Limb (tissue), 2 donors: ENCODE results near the gene IKZF4.
"Not testable (repeated sequence)": the region's sequence is repeated elsewhere in the genome, so short reads cannot be mapped to it uniquely, and the experiment has no call there.

ENCODE experiments used
- DNase-seq, 2 donors: peaks; one replicate each; pipeline ENCODE4 v3.0.0-alpha.2; 2016; ENCODE audit errors: extremely low spot score in 2 of 2

The IKZF4 gene

DNA sequence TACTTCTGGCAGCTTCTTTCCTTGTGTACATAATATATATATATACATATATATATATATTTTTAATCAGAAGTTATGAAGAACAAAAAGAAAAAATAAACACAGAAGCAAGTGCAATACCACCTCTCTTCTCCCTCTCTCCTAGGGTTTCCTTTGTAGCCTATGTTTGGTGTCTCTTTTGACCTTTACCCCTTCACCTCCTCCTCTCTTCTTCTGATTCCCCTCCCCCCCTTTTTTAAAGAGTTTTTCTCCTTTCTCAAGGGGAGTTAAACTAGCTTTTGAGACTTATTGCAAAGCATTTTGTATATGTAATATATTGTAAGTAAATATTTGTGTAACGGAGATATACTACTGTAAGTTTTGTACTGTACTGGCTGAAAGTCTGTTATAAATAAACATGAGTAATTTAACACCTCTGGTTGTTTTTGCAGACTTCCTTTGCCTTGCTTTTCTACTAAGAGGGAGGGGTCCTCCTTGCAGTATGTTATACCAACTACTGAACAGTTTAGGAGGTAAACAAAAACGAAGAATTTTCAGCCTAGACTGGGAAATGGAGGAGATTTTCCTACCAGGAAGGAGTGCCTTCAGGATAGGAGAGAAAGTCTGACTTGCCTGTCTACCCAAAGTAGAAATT is 17.3 kb downstream of the IKZF4 start:
- DNase-seq: no peak

DNA sequence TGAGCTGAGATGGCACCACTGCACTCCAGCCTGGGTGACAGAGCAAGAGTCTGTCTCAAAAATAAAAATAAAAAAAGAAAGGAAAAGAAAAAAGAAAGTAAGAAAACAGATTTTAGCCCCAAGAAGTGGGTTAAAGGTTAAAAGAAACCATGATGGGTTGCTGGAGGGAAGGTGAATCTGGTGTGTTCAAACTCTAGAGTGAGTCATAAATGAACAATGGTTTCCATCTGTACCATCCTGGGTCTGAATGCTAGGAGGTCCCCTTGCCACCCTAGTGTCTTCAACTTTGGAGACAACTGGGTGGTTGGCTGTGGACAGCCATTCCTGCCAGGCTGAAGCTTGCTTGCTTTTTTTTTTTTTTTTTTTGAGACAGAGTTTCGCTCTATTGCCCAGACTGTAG is 19.3 kb downstream of the IKZF4 start:
- DNase-seq: no peak

DNA sequence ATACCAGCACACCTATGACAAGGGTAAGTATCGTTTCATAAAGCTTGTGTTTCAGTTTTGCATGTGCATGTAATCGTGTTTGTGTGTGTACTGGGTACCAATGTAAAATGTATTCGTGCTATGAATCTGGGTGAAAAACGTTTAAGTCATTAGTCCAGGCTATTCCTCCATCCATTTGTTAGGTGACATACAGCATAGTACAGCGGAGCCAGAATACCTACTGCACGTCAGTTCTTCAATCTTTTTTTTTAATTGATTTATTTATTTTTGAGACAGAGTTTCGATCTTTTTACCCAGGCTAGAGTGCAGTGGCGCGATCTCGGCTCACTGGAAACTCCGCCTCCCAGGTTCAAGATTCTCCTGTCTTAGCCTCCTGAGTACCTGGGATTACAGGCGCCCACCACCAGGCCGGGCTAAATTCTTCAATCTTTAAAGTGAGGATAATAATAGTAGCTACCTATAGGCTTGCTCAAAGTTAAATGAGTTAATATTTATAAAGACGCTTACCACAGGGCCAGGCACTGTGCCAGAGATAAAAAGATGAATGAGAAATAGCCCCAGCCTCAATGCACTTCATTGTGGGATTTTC is 20.2 kb downstream of the IKZF4 start:
- DNase-seq: no peak

DNA sequence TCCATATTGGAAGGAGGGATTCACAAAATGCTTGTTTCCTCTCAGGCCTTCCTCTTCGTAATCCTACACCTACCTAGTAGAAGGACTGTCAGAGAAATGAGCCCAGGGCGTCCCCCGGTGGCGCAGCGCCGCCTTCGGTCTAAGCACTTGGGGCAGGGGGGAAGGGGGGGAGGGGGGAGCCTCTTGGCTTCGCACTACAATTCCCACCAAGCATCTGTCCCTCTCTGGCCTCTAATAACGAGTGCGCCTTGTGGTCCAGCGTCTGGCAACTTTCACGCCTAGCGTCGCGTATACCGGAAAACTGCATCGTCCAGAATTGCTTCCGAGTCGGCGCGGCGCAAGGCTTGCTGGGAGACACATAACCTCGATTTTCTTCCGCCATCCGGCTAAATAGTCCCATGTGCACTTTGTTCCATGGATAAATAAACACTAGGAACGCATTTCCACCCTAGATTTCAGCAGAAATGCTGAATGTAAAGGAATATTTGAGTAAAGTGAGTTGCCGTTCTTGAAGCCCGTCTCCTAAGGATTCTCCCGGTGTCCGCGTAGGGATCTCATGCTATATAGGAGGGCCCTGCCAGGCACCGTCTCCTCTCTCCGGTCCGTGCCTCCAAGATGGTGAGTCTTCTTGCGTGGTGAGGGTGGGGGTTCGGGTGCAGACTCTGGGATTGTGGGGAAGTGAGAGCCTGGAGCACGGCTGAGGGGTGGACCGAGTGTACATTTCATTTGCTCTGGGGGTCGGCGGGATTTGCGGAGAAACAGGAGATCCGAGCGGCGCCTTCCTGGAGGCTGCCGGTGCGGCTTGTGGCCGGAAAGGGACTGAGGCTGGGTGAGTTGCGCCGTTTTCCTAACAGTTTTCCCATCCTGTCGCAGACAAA is 20.9 kb downstream of the IKZF4 start, which contains the start of gene RPS26:
Gene RPS26 (plus strand): TSS at position 367 of the 878 bp plus-strand sequence. CDS start 249 bp downstream, at position 616.
- DNase-seq: peak; percentile 96 to 99

DNA sequence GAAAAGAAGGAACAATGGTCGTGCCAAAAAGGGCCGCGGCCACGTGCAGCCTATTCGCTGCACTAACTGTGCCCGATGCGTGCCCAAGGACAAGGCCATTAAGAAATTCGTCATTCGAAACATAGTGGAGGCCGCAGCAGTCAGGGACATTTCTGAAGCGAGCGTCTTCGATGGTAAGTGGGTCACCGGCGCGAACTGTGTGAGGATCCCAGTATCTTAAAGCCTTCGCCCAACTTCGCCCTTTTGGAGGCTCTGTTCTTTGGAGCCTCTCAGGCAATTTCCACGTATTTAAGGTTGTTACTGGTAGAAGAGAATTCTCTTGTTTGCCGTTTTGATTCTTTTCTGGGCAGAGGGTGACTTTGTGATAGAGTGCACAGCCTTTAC is 21.6 kb downstream of the IKZF4 start:
- DNase-seq: not testable (repeated sequence)

DNA sequence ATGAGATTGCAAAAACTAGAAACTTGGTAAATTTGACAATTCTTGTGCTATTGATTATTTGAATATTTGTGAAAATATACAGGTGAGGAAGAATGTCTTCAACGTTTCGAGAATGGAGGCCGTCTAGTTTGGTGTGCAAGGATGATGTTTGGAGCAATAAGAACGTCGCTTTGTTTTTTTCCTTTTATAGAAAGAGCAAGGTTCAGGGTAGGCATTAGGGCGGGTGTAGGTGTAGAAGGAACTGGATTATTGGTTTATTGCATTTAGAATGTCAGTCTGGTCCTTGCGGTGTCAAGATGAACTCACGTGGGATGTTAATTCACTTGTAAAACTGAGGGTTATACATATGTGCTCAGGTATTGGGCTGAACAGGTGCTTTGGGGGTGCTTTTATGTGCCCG is 22.0 kb downstream of the IKZF4 start:
- no peak for DNase-seq

DNA sequence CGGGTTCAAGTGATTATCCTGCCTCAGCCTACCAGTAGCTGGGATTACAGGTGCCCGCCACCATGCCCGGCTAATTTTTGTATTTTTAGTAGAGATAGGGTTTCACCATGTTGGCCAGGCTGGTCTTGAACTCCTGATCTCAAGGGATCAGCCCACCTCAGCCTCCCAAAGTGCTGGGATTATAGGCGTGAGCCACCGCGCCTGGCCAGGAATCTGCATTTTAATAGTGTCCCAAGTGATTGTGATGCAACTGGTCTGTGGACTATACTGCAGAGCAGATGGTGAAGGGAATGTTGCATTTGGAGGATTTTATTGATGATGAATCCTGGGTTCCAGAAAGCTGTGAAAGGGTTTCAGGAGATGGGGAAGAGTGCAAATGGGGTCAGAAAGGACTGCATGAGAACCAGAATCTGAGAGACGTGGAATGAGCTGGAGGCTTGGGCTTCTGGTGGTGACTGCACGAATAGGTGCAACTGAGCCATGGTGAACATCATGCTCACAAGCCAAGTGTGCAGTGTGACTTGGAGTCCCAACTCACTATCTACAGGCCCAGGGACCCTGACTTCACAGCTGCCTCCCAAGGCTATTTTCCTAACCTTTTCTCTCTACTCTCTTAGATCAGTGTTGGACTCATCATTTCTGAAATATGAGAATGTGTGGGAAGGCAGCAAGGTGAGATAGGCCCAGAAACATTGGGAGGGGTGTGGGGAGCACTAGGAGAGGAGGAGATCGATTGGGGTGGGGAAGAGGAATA is 25.4 kb downstream of the IKZF4 start:
- DNase-seq: no peak

DNA sequence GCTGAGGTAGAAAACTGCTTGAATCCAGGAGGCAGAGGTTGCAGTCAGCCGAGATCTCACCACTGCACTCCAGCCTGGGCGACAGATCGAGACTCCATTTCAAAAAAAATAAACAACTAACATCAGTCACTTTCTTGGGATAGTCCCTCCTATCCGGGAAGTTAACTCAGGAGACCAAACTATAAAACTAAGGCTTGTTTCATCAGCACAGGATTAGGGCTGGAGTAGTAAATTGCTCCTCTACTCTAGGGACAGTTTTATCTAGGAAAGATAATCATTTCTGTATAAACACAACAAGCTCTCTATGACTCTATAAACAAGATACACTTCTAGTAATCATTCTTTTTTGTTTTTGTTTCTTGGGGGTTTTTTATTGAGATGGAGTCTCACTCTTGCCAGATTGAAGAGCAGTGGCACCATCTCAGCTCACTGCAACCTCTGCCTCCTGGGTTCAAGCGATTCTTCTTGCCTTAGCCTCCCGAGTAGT is 32.6 kb downstream of the IKZF4 start:
- no peak for DNase-seq

DNA sequence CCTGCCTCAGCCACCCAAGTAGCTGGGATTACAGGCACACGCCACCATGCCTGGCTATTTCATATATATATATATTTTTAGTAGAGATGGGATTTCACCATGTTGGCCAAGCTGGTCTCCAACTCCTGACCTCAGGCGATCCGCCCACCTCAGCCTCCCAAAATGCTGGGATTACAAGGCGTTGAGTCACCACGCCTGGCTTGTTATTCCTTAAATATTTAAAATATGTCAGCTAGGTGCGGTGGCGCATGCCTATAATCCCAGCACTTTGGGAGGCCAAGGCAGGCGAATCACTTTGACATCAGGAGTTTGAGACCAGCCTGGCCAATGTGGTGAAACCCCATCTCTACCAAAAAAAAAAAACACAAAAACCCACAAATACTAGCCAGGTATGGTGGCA is 39.1 kb downstream of the IKZF4 start:
- not testable (repeated sequence) for DNase-seq

DNA sequence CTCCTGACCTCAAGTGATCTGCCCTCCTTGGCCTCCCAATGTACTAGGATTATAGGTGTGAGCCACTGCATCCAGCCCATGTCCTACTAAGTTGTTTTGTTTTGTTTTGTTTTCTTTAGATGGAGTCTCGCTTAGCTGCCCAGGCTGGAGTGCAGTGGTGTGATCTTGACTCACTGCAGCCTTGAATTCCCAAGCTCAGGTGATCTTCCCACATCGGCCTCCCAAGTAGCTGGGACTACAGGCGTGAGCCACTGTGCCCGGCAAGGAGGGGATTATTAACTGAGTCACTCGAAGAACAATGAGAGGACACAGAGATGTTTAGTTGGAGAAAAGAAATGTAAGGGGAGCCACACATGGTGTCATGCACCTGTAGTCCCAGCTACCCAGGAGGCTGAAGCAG is 41.1 kb downstream of the IKZF4 start:
- no peak for DNase-seq

DNA sequence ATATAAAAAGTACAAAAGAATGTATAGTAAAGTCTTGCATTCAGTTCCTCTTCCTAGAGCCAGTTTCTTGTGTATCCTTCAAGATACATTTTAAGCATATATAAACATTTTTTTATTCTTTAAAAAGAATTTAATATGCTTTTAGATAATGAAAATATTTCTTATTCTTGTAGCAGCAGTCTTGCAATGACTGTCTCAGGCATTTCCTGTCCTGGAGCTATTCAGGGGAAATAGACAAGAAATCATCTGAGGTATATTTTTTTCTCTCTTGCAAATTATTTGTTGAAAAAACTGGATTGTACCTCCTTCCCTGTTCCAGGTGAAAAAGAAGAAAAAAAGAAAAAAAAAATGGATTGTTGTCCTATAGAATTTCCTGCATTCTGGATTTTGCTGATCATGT is 42.2 kb downstream of the IKZF4 start:
- no peak for DNase-seq

DNA sequence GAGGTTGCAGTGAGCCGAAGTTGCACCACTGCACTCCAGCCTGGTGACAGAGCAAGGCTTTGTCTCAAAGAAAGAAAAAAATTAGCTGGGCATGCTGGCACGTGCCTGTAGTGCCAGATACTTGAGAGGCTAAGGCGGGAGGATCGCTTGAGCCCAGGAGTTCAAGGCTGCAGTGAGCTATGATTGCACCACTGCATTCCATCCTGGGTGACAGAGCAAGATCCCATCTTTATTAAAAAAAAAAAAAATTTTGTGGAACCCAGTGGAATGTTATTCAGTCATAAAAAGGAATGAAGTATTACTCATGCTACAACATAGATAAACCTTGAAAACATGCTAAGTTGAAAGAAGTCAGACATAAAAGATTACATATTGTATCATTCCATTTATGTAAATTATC is 50.8 kb downstream of the IKZF4 start:
- DNase-seq: no peak

DNA sequence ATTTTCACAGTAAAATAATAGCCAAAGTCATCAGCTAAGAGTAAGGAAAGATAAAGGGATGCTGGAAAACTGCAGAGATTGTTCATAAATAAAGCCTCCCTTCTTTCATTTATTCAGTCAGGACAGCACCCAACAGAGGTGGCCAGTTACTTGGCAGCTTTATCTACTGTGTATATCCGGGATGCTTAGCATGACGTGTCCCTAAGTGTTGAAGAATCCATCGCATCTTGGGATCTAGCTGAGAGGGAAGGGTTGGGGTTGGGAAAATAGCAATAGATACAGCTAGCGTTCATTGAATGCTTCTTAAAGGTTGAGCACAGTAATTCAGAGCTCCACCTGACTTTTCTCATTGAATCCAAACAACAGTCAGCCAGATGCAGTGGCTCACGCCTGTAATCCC is 53.6 kb downstream of the IKZF4 start:
- no peak for DNase-seq

DNA sequence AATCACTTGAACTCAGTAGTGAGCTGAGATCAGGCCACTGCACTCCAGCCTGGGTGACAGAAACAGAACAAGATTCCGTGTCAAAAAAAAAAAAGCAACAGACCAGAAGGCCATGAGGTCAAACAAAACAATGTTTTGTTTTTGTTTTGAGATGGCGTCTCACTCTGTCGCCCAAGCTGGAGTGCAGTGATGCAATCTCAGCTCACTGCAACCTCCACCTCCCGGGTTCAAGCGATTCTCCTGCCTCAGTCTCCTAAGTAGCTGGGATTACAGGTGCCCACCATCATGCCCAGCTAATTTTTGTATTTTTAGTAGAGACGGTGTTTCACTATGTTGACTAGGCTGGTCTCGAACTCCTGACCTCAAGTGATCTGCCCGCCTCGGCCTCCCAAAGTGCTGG is 57.1 kb downstream of the IKZF4 start:
- DNase-seq: not testable (repeated sequence)

DNA sequence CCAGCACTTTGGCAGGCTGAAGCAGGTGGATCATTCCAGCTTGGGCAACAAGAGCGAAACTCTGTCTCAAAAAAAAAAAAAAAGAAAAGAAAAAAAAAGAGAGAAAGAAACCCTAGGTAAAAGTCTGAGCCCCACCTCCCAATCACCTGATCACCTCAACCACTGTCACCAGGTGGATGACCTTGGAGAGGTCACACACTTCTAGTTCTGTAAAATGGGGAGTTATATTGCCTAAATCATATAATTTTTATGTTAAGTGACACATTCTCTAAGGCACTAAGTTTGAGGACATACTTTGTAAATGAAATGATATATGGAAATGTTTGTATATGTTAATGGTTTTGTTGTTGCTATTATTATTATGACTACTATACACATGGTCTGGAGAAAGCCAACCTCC is 57.6 kb downstream of the IKZF4 start:
- no peak for DNase-seq

DNA sequence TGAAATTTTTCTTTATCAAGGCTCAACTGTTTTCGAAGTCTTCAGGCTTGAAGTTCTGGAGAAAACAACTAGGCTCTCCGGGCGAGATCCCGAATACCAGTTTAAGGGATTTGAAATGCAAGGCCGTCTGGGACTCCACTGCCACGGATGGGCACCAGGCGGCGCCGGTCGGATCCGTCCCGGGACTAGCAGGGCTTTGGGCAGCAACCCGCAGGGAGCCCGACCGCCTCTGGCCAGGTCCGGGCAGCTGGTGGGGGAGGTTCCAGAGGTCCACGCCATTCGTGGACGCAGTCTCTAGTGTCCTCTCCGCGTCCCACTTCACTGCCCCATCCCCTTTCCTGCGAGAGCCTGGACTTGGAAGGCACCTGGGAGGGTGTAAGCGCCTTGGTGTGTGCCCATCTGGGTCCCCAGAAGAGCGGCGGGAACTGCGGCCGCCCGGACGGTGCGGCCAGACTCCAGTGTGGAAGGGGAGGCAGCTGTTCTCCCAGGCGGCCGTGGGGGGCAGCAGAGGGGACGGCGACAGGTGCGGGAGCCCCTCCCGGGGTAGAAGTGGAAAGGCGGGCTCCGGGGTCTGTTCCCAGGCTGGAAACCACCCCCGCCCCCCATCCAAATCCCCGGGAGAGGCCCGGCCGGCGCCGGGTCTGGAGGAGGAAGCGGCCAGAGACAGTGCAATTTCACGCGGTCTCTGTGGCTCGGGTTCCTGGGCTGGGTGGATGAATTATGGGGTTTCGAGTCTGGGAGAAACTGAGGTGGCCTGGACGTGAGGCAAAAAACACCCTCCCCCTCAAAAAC is 58.3 kb downstream of the IKZF4 start:
- DNase-seq: peak; percentile 60 to 87

DNA sequence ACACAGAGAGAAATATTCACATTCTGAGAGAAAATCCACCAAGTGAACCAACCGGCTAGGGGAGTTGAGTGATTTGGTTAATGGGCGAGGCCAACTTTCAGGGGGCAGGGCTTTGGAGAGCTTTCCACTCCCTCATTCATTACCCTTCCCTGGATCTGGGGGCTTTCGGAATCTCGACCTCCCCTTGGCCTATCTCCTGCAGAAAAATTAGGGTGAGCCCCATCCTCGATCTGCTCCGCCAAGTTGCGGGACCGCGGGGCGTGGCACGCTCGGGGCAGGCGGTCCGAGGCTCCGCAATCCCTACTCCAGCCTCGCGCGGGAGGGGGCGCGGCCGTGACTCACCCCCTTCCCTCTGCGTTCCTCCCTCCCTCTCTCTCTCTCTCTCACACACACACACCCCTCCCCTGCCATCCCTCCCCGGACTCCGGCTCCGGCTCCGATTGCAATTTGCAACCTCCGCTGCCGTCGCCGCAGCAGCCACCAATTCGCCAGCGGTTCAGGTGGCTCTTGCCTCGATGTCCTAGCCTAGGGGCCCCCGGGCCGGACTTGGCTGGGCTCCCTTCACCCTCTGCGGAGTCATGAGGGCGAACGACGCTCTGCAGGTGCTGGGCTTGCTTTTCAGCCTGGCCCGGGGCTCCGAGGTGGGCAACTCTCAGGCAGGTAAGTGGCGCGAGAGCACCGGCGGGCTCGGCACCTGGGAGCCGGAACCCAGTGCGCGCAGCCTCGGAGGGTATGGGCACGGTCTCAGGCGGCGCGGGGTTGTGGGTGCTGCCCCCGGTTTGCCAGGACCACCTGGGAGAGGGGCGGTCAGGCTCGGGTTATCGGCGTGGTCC is 59.1 kb downstream of the IKZF4 start, which contains the start of gene ERBB3:
Gene ERBB3 (plus strand): TSS at position 443 of the 833 bp plus-strand sequence. CDS start 136 bp downstream, at position 579.
- peak; percentile 70 to 85 for DNase-seq

DNA sequence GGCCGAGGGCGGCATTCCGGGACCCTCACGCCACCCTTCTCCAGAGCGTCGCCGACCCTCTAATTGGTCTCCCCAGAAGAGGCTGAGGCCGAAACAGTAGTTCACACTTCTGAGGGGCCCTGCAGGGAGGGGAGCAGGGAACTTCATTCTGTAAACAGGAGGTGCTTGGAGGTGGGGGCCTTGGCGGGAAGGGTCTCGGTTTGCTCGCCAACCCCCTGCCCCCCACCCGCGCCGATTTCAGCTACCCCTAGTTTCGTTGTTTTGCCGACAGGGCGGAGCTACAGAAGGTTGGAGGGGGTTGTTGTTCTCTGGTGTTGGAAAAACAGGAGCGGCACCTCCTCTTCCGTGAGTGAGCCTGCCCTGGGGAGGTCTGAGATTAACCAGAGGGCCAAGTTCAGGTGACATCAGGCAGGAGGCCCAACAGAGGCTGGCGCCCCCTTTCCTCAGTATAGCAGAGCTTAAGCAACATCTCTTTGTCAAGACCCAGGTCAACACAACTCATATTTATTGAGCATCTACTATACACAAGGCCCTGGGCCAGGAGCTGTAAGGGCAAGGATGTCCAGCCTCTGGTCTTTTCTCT is 59.8 kb downstream of the IKZF4 start:
- peak in 1 of 2 donors; percentile 42 for DNase-seq
